Endothelial cell of umbilical vein (primary cell): ENCODE results near the gene HOXA10.

Experiments used
- CTCF ChIP-seq, 2 donors: IDR thresholded peaks; 1 replicate in 1 of 2; 2 replicates in 1 of 2; pipeline ENCODE4 v1.5.1; 2011; ENCODE audit warnings: low read length in 2 of 2, mild to moderate bottlenecking in 2 of 2, moderate library complexity in 2 of 2, control low read depth in 1 of 2, inconsistent platforms in 1 of 2, low read depth in 1 of 2; ENCODE audit not compliant: insufficient read depth in 1 of 2; ENCODE audit errors: extremely low read depth in 1 of 2
- MAX ChIP-seq: IDR thresholded peaks from 2 replicates; pipeline ENCODE4 v1.6.1; 2011; ENCODE audit not compliant: insufficient read depth, insufficient read length
- POLR2A ChIP-seq: IDR thresholded peaks from 2 replicates; pipeline ENCODE4 v1.6.1; 2012; ENCODE audit warnings: low read depth, mild to moderate bottlenecking, control low read depth, low read length

DNA sequence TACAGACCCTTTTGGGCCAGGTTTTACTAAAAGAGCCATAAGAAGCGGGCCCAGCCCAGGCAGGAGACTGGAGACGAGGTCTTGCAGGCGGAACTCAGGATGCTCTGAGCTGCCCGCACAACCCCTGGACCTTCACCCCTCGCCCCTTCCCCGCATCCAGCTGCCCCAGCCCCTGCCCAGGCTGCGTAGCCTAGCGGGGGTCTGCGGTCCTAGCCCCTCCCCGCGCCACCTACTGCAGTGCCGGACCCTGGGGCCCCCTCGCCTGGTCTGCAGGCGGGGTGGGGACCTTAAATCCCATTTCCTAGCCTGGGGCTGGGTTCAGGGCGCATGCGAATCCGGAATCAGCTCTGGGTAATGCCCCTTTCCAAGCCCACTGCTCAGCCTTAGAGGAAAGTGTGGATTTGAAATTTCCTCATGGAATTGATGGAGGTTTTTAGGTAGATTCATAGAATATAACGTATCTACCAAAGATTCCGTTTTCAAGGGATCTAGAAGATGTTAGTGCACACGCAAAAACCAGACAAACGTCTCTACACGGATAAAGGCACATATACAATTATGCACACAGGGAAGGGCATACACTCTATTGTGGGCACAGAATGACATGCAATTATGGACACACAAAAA is 21.2 kb downstream of the HOXA10 start:
- no peak for TF ChIP-seq CTCF (IDR thresholded peaks at IDR 0.05; ENCODE audit: extremely low read depth in 1 of 2, insufficient read depth in 1 of 2, low read depth in 1 of 2, low read length in 2 of 2)
- no peak for TF ChIP-seq POLR2A
- TF ChIP-seq MAX: no peak
